ENCODE results near the gene KLHL11.

DNA sequence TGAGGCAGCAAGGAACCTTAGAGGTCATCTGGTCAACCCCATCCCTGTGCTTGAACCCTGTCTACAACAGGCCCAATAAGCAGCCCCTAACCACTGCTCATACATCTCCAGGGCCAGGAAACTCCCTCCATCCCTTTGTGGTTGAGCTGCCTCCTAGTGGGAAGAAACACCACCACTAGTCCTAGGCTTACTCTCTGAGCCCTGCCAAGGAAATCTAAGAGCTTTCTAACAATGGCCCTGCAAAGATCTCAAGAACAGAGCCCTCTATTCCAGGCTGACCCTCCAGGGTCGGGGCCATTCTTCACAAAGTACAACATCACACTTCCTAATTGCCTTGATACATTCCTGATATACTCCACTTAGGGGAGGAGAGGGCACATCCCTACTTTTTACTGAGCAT is 47.7 kb upstream of the KLHL11 start:
- TF ChIP-seq, protein P1, sequence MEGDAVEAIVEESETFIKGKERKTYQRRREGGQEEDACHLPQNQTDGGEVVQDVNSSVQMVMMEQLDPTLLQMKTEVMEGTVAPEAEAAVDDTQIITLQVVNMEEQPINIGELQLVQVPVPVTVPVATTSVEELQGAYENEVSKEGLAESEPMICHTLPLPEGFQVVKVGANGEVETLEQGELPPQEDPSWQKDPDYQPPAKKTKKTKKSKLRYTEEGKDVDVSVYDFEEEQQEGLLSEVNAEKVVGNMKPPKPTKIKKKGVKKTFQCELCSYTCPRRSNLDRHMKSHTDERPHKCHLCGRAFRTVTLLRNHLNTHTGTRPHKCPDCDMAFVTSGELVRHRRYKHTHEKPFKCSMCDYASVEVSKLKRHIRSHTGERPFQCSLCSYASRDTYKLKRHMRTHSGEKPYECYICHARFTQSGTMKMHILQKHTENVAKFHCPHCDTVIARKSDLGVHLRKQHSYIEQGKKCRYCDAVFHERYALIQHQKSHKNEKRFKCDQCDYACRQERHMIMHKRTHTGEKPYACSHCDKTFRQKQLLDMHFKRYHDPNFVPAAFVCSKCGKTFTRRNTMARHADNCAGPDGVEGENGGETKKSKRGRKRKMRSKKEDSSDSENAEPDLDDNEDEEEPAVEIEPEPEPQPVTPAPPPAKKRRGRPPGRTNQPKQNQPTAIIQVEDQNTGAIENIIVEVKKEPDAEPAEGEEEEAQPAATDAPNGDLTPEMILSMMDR (IDR thresholded peaks at IDR 0.05; ENCODE audit: insufficient read depth, low read length, poor library complexity, severe bottlenecking) = no peak
- TF ChIP-seq EZH2phosphoT487 (conservative IDR thresholded peaks at IDR 0.05; ENCODE audit: low read length) = no peak

Data from SU-DHL-6 (cell line).